ENCODE results near the gene LETM1.

Gene LETM1

GRCh38 chr4:1871471-1872021 lies 15.6 kb upstream of the LETM1 start:
- DNase-seq, result no peak

DNA sequence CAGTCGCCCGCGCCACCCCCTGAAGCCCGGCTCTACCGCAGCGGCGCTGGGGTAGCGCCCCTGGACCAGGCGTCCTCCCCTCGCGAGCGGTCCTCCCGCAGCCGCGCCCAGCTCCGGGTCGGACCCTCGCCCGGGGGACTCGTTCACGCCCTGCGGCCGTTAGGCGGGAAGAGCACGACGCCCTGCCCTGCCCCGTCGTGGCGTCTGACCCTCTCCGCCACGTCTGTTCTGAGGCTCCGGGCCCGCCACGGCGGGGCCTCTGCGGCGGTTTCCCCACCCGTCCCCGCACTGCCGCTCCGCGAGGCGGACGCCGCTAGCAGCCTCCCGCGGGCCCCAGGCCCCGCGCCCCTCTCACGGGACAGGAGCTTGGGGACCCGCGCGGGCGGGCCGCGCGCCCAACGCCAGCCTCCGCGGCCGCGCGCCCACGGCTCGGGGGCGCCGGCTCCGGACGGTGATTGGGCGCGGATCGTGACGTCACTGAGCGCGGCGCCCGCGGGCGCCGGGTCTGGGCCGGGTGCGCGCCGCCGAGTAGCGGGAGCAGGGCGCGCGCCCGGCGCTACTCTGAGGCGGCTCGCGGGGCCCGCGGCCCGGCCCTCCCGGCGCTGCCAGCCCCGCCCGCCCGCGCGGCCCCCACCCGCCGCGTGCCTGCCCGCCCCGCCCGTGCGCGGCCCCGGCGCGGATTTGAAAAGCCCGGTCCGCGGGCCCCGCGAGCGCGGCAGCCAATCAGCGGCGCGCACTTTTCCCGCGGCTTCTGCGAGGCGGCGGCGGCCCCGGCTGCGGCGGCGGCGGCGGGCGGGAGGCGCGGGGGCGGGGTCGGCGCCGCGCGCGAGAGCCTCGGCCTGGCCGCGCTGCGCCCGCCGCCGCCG lies 14.9 kb upstream of the LETM1 start, which contains the start of gene NSD2:
TSS of gene NSD2 (plus strand) at position 816 of the 866 bp plus-strand sequence. CDS start 29,262 bp downstream, outside the sequence.
- DNase-seq, result peak; percentile 88

- peak; percentile 86 for DNase-seq
These were observed 14.3 kb upstream of the LETM1 start for GRCh38 chr4:1870328-1870577.

- DNase-seq, result no peak
These were observed 13.8 kb upstream of the LETM1 start for GRCh38 chr4:1869530-1870327.

GRCh38 chr4:1868912-1869311 lies 13.0 kb upstream of the LETM1 start:
- no peak for DNase-seq

DNA sequence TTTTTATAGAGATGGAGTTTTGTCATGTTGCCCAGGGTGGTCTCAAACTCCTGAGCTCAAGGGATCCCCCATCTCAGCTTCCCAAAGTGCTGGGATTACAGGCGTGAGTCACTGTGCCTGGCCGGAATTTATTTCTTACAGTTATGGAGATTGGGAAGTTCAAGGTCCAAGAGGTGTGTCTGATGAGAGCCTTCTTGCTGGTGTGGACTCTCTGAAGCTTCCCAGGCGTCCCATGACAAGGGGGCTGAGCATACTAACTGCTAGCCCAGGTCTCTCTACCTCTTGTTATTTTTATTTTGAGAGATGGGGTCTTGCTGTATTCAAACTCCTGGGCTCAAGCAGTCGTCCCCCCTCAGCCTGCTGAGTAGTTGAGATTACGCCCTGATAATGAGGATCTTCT lies 12.3 kb upstream of the LETM1 start:
- no peak for DNase-seq

GRCh38 chr4:1866189-1866661 lies 10.3 kb upstream of the LETM1 start:
- no peak for DNase-seq

GRCh38 chr4:1864076-1865008 lies 8.4 kb upstream of the LETM1 start:
- no peak for DNase-seq

DNA sequence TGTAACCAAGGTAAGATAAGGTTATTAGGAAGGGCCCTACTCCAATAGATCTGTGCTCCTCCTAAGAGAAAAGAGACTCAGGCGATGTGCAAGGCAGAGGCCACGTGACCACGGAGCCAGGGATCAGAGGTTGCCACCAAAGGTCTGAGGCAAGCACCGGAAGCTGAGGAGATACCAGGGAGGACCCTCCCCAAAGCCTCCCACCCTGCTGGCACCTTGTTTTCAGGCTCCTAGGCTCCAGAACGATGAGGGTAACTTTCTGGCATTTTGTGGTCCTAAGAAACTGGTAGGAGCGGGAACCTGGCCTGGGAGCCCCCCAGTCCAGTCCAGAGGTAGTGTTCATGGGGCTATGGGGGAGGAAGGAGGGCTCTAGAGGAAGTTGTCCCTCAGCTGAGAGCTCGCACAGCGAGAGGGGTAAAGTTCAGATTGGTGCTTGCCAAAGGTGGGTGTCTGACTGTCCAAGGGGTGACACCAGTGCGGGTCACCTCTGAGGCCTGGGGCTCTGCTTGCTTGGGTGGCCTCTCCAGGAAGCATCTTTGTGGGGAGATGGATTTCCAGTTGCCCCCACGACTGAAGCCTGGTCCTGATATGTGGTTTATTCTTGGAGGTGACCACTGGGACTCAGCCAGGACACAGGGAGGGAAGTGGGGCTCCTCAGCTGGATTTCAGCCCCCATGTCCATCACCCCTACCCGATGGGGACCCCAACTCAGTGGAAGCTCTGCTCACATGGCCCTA lies 7.5 kb upstream of the LETM1 start:
- no peak for DNase-seq

DNA sequence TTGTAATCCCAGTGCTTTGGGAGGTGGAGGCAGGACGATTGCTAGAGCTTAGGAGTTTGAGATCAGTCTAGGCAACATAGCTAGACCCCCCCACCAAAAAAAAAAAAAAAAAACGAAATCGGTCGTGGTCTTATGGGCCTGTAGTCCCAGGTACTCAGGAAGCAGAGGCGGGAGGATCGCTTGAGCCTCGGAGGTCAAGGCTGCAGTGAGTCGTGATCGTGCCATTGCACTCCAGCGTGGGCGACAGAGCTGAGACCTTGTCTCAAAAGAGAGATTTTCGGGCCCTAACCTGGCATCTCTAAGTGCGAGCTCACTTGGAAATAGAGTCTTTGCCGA lies 7.0 kb upstream of the LETM1 start:
- DNase-seq, result no peak

GRCh38 chr4:1862055-1862911 lies 6.3 kb upstream of the LETM1 start:
- DNase-seq, result no peak

- DNase-seq, result no peak
These were observed 3.4 kb upstream of the LETM1 start for GRCh38 chr4:1859389-1859753.

- DNase-seq, result no peak
These were observed 2.0 kb upstream of the LETM1 start for GRCh38 chr4:1857931-1858330.

- no peak for DNase-seq
These were observed 1.2 kb upstream of the LETM1 start for GRCh38 chr4:1856943-1857699.

DNA sequence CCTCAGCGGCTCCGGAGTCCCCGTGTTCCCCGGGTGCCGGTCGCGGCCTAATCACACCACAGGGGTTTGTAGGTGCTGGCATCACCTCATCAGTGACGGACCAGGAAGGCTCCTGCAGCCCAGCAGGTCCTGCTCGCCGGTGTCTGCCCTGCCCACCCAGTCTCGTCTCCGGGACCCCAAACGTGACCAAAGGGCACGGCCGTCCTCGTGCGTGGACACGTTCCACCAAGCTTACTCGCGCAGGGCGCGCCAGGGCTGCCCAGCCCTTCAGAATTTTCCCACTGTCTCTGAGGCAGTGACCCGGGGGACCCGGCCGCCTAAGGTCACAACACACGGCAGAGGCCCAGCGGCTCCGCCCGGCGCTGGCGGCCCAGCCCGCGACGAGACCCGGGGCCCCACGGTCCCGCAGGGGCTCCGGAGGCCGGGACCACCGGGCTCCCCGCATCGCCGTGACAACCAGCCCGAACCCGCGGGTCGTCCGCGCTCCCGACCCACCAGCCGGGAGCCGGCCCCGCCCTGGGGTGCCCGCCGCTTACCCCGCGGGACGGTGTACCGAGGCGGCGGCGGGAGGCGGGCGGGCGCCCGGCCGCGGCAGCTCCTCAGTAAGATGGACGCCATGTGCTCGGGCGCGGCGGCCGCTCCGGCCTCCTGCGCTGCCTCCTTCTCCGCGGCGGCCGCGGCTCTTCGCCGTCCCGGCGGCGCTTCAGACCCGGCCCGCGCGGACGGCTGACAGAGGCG lies 454 bp downstream of the LETM1 start:
- peak; percentile 21 for DNase-seq

- no peak for DNase-seq
These were observed 1.2 kb downstream of the LETM1 start for GRCh38 chr4:1854752-1855151.

GRCh38 chr4:1852904-1853623 lies 2.9 kb downstream of the LETM1 start:
- no peak for DNase-seq

DNA sequence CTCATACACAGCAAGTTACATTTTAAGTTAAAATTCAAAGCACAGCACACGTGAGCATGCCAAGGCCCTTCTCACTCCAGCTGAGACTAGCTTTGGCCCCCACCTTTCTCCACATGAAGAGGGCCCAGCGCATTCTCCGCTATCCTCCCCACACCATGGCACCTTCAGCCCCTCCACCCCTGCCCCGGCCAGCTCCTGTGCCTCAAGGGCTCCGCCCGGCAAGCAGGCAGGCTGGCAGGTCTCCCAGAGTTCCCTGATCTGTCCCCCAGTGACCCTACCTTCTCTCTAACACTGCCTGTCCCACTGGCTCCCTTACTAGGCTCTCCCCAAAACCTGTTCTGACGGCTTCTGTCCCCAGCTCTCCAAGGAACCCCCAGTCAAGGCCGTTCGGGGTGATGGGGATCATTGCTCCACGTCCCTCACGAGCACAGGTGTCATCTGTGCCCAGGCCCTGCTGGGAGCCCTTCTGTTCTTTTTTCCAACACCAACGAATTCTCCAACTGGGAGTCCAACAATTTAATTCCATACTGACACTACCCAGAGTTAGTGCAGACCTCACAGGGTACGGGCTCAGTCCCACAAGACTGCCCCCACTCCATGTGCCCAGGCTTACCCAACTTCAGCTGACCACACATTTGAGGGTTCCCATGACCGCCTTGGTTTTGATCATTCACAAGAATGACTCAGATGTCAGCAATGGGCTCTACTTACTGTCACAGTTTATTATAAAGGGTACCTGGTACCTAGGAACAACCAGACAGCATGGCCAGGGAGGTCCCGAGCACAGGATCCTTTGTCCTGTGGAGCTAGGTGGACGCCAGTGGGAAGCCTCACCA lies 4.2 kb downstream of the LETM1 start:
- DNase-seq, result no peak

Measured in activated naive CD4-positive, alpha-beta T cell treated with Interleukin-2 at 50 U/mL for 16 hours (primary cell).